ENCODE measurements around the gene FSTL4. TPM values are rescaled to one million over a fixed set of nuclear protein-coding genes. Genes with fewer than 3 reads are reported as not detected.

Gene FSTL4
- total RNA-seq, 1 donor from 2014 or later = not detected

- DNase-seq = no peak
- Histone ChIP-seq H3K36me3 (no peaks in the 10 kb centered on the region), H3K9me3 (replicated peaks) (no peaks in the 10 kb centered on the region), H3K27me3 (ENCODE audit: low read depth) (no peaks in the 10 kb centered on the region), H3K27ac (replicated peaks) (no peak overlapping the region), H3K4me1 (peaks cover 15% of the 10 kb centered on the region), H3K4me3 (no peak overlapping the region)
- intact Hi-C loops (cut with micrococcal nuclease) = no loop called here
- TF ChIP-seq, protein P1, sequence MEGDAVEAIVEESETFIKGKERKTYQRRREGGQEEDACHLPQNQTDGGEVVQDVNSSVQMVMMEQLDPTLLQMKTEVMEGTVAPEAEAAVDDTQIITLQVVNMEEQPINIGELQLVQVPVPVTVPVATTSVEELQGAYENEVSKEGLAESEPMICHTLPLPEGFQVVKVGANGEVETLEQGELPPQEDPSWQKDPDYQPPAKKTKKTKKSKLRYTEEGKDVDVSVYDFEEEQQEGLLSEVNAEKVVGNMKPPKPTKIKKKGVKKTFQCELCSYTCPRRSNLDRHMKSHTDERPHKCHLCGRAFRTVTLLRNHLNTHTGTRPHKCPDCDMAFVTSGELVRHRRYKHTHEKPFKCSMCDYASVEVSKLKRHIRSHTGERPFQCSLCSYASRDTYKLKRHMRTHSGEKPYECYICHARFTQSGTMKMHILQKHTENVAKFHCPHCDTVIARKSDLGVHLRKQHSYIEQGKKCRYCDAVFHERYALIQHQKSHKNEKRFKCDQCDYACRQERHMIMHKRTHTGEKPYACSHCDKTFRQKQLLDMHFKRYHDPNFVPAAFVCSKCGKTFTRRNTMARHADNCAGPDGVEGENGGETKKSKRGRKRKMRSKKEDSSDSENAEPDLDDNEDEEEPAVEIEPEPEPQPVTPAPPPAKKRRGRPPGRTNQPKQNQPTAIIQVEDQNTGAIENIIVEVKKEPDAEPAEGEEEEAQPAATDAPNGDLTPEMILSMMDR (IDR thresholded peaks at IDR 0.05; ENCODE audit: borderline replicate concordance) = no peak
These were observed 328.0 kb downstream of the FSTL4 start for GRCh38 chr5:133284306-133284705.

- intact Hi-C loops (cut with micrococcal nuclease) = no loop called here
- TF ChIP-seq, protein P1 (IDR thresholded peaks at IDR 0.05; ENCODE audit: borderline replicate concordance) = no peak
- H3K9me3 ChIP-seq (replicated peaks) = no peaks in the 10 kb centered on the region
- no peak overlapping the region for H3K27ac ChIP-seq (replicated peaks)
- no peaks in the 10 kb centered on the region for H3K27me3 ChIP-seq (ENCODE audit: low read depth)
- H3K36me3 ChIP-seq = no peaks in the 10 kb centered on the region
- no peaks in the 10 kb centered on the region for H3K4me1 ChIP-seq
- DNase-seq = no peak
- no peak overlapping the region for H3K4me3 ChIP-seq
These were observed 334.0 kb downstream of the FSTL4 start for GRCh38 chr5:133278317-133278716.

GRCh38 chr5:133277744-133278143 is 334.6 kb downstream of the FSTL4 start:
- Histone ChIP-seq H3K9me3 (replicated peaks) (no peaks in the 10 kb centered on the region), H3K27ac (replicated peaks) (no peak overlapping the region), H3K36me3 (no peaks in the 10 kb centered on the region), H3K27me3 (ENCODE audit: low read depth) (no peaks in the 10 kb centered on the region), H3K4me3 (no peak overlapping the region), H3K4me1 (no peaks in the 10 kb centered on the region)
- DNase-seq = no peak
- TF ChIP-seq, protein P1 (IDR thresholded peaks at IDR 0.05; ENCODE audit: borderline replicate concordance) = no peak
- intact Hi-C loops (cut with micrococcal nuclease) = no loop called here

GRCh38 chr5:133276171-133276570 is 336.2 kb downstream of the FSTL4 start:
- DNase-seq = no peak
- Histone ChIP-seq H3K4me3 (no peak overlapping the region), H3K4me1 (no peaks in the 10 kb centered on the region), H3K36me3 (no peaks in the 10 kb centered on the region), H3K9me3 (replicated peaks) (no peaks in the 10 kb centered on the region), H3K27me3 (ENCODE audit: low read depth) (no peaks in the 10 kb centered on the region), H3K27ac (replicated peaks) (no peak overlapping the region)
- intact Hi-C loops (cut with micrococcal nuclease) = no loop called here
- TF ChIP-seq, protein P1 (IDR thresholded peaks at IDR 0.05; ENCODE audit: borderline replicate concordance) = no peak

DNA sequence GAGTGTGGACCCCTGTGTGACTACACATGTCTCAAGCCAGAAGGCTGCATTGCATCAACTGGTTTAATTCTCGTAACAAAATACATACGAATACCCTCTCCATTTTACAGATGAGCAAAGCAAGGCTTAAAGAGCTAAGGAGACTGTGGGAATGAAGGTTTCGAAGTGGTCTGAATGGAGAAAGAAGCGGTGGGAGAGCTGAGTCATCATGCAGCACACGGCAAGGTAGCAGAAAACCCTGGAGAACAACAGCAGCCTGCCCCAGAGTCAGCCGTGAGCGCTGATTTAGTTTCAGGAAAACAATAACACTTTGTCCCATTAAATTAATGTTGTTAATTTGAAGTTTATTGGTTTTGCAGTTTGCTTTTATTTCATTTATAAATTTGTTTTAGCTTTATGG is 336.7 kb downstream of the FSTL4 start:
- Histone ChIP-seq H3K4me1 (no peaks in the 10 kb centered on the region), H3K27me3 (ENCODE audit: low read depth) (no peaks in the 10 kb centered on the region), H3K36me3 (no peaks in the 10 kb centered on the region), H3K9me3 (replicated peaks) (no peaks in the 10 kb centered on the region), H3K27ac (replicated peaks) (no peak overlapping the region), H3K4me3 (no peak overlapping the region)
- no peak for DNase-seq
- TF ChIP-seq, protein P1 (IDR thresholded peaks at IDR 0.05; ENCODE audit: borderline replicate concordance) = no peak
- intact Hi-C loops (cut with micrococcal nuclease) = no loop called here

GRCh38 chr5:133274597-133274935 is 337.8 kb downstream of the FSTL4 start:
- Histone ChIP-seq H3K36me3 (no peaks in the 10 kb centered on the region), H3K4me3 (no peak overlapping the region), H3K4me1 (no peaks in the 10 kb centered on the region), H3K9me3 (replicated peaks) (no peaks in the 10 kb centered on the region), H3K27me3 (ENCODE audit: low read depth) (peaks cover 5% of the 10 kb centered on the region), H3K27ac (replicated peaks) (no peak overlapping the region)
- intact Hi-C loops (cut with micrococcal nuclease) = no loop called here
- DNase-seq = no peak
- TF ChIP-seq, protein P1 (IDR thresholded peaks at IDR 0.05; ENCODE audit: borderline replicate concordance) = no peak
